Osteocyte (in vitro differentiated cells): Measurements from ENCODE around the gene ITPR1. TPM values are rescaled to one million over a fixed set of nuclear protein-coding genes. Genes with fewer than 3 reads are reported as not detected.

ENCODE experiments used
- DNase-seq: peaks from one replicate; pipeline ENCODE4 v3.0.0; 2021; ENCODE audit warnings: mixed read lengths; ENCODE audit not compliant: unreplicated experiment; ENCODE audit errors: extremely low spot score
- H3K27ac Mint-ChIP-seq: one replicate; pipeline ENCODE4 v1.8.0; 2021; ENCODE audit warnings: mild to moderate bottlenecking, mixed read lengths; ENCODE audit not compliant: unreplicated experiment
- H3K27me3 Mint-ChIP-seq: one replicate; pipeline ENCODE4 v1.8.0; 2021; ENCODE audit warnings: mixed read lengths; ENCODE audit not compliant: unreplicated experiment
- H3K36me3 Mint-ChIP-seq: one replicate; pipeline ENCODE4 v1.8.0; 2021; ENCODE audit warnings: mixed read lengths; ENCODE audit not compliant: unreplicated experiment
- H3K4me1 Mint-ChIP-seq: one replicate; pipeline ENCODE4 v1.8.0; 2021; ENCODE audit warnings: mixed read lengths; ENCODE audit not compliant: unreplicated experiment
- H3K4me3 Mint-ChIP-seq: one replicate; pipeline ENCODE4 v1.8.0; 2021; ENCODE audit warnings: mild to moderate bottlenecking, moderate library complexity, mixed read lengths; ENCODE audit not compliant: unreplicated experiment
- H3K9me3 Mint-ChIP-seq: one replicate; pipeline ENCODE4 v1.8.0; 2021; ENCODE audit warnings: mixed read lengths; ENCODE audit not compliant: unreplicated experiment
- total RNA-seq: library from RNA; stranded (reverse); gene quantifications from 2 replicates; pipeline ENCODE4 v1.2.1, GENCODE V29; 2021
- TF ChIP-seq, protein P1 (sequence below): fragments of 200-600 bp; sonication (generic); IDR thresholded peaks from 2 replicates; pipeline ENCODE4 v1.5.0; 2021; ENCODE audit warnings: antibody characterized with exemption, mild to moderate bottlenecking, moderate library complexity

Gene ITPR1
- total RNA-seq, 1 donor from 2014 or later: 34.3 TPM

DNA sequence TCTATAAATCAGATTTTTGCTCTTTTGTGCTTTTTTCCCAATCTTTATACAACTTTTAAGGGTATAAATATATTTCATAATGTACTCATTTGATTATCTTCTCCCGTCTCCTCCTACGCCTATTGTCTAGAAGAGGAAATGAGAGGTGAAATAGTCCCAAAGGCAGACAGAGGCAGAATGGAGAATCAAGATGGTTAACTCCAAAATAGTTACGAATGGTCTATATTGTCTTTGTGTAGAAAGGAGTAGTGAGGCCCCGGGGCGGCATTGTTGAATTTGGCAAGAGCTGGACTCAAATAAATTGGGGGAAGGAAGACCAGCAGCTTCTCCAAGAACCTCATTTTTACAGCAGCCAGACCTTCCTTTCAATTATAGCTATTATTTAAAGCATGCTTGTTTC lies 23.9 kb downstream of the ITPR1 start:
- Mint-ChIP-seq H3K36me3 (peaks cover 3% of the 10 kb centered on the region), H3K27me3 (no peaks in the 10 kb centered on the region), H3K9me3 (no peaks in the 10 kb centered on the region), H3K4me1 (no peaks in the 10 kb centered on the region), H3K27ac (no peak overlapping the region), H3K4me3 (no peak overlapping the region)
- TF ChIP-seq, protein P1, sequence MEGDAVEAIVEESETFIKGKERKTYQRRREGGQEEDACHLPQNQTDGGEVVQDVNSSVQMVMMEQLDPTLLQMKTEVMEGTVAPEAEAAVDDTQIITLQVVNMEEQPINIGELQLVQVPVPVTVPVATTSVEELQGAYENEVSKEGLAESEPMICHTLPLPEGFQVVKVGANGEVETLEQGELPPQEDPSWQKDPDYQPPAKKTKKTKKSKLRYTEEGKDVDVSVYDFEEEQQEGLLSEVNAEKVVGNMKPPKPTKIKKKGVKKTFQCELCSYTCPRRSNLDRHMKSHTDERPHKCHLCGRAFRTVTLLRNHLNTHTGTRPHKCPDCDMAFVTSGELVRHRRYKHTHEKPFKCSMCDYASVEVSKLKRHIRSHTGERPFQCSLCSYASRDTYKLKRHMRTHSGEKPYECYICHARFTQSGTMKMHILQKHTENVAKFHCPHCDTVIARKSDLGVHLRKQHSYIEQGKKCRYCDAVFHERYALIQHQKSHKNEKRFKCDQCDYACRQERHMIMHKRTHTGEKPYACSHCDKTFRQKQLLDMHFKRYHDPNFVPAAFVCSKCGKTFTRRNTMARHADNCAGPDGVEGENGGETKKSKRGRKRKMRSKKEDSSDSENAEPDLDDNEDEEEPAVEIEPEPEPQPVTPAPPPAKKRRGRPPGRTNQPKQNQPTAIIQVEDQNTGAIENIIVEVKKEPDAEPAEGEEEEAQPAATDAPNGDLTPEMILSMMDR: no peak
- no peak for DNase-seq

DNA sequence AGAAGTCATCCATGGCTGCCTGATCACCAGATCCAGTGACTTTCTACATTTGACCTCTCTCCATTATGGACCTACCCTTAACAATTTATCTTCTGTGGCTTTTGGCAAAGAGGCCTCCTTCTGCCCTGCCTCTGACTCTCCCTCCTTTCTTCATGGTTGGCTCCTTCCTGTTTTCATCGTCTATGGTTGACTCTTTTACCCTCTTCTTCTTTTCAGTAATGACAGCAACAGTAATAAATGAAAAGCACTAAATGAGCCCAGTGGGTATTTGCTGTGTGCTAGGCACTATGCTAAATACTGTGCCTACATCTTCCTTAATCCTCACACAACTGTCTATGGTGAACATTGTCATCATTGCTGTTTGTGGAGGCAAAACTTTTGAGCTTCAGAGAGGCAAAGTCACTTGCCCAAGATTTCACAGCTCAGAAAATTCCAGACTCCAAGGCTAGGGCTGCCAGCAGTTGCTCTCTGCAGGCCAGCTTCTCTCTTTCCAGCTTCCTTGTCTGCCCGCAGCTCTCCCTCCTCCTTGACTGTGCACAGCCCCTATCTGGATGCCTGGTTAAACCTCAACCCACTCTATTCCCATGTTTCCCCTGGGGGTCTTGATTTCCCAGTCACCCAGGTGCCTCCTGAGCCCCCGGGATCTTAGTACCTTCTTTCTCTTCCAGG lies 24.6 kb downstream of the ITPR1 start:
- Mint-ChIP-seq H3K27me3 (no peaks in the 10 kb centered on the region), H3K36me3 (peaks cover 3% of the 10 kb centered on the region), H3K9me3 (no peaks in the 10 kb centered on the region), H3K4me1 (no peaks in the 10 kb centered on the region), H3K27ac (no peak overlapping the region), H3K4me3 (no peak overlapping the region)
- no peak for DNase-seq
- TF ChIP-seq, protein P1: no peak

DNA sequence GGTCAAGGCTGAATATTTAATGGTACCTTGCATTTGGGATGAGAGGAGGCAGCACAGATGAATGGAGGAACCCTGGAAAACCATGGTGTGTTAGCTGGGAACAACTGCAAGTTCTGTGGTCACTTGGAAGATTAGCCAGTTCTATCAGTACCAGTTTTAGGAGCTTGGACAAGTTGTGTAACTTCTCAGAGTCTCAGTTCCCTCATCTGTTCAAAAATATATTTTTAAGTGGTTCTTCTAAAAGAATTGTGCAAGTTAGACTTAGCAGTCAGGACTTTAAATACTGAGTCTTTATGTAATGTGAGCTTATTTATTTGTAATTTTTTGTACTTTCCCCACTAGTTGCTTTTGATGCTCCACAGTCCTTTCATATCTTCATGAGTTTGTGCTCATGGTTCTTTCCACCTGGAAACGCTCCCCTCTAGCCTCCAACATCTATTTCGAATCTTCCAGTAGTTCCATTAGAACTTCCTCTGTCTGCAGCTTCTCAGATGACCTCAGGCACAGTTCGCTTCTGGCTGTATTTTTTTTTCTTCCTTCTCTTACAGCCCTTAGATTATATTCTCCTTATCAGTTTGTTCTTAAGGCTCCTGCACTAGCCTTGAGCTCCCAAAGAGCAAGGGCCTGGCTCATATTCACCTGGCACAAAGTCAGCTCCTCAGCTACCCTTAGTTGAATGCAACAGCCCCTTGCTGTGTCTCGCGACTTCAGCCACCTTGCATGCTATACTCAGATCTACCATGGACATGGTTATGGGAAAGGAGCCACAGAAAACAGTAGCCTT lies 27.1 kb downstream of the ITPR1 start:
- H3K4me3 Mint-ChIP-seq: no peak overlapping the region
- H3K27me3 Mint-ChIP-seq: no peaks in the 10 kb centered on the region
- peaks cover 3% of the 10 kb centered on the region for H3K36me3 Mint-ChIP-seq
- H3K27ac Mint-ChIP-seq: no peak overlapping the region
- no peaks in the 10 kb centered on the region for H3K9me3 Mint-ChIP-seq
- DNase-seq: no peak
- H3K4me1 Mint-ChIP-seq: no peaks in the 10 kb centered on the region
- TF ChIP-seq, protein P1: no peak

GRCh38 chr3:4522947-4523346 lies 29.8 kb downstream of the ITPR1 start:
- Mint-ChIP-seq H3K36me3 (no peaks in the 10 kb centered on the region), H3K9me3 (no peaks in the 10 kb centered on the region), H3K4me1 (no peaks in the 10 kb centered on the region), H3K27me3 (no peaks in the 10 kb centered on the region), H3K27ac (no peak overlapping the region), H3K4me3 (no peak overlapping the region)
- TF ChIP-seq, protein P1: no peak
- no peak for DNase-seq
